Cardiac muscle cell (in vitro differentiated cells and primary cell): Measurements from ENCODE around the gene ZNF311. TPM values are rescaled to one million over a fixed set of nuclear protein-coding genes. Genes with fewer than 3 reads are reported as not detected.
"Not testable (repeated sequence)": the region's sequence is repeated elsewhere in the genome, so short reads cannot be mapped to it uniquely, and the experiment has no call there.

Source experiments
- DNase-seq, 2 donors: peaks; one replicate each; pipeline versions ENCODE4 v3.0.0 to v3.0.0-alpha.2; 2010 to 2017; ENCODE audit warnings: low read depth in 1 of 2, low spot score in 1 of 2
- H3K27ac ChIP-seq: fragments of 200-600 bp; sonication (generic); 2 replicates; pipeline ENCODE4 v1.5.1; 2016
- H3K27me3 ChIP-seq: fragments of 200-600 bp; sonication (generic); 2 replicates; pipeline ENCODE4 v1.6.0; 2016; ENCODE audit warnings: control low read depth
- H3K36me3 ChIP-seq: fragments of 200-600 bp; sonication (generic); 2 replicates; pipeline ENCODE4 v1.5.1; 2016; ENCODE audit warnings: control low read depth
- H3K4me1 ChIP-seq: fragments of 200-600 bp; sonication (generic); 2 replicates; pipeline ENCODE4 v1.8.1; 2017; ENCODE audit warnings: low read depth, mild to moderate bottlenecking, mixed run types
- H3K4me3 ChIP-seq: fragments of 200-600 bp; sonication (generic); 2 replicates; pipeline ENCODE4 v1.5.1; 2016; ENCODE audit warnings: mild to moderate bottlenecking
- H3K9me3 ChIP-seq: fragments of 200-600 bp; sonication (generic); 2 replicates; pipeline ENCODE4 v1.5.1; 2017; ENCODE audit warnings: low read depth, mild to moderate bottlenecking, control low read depth
- polyA plus RNA-seq: library from polyadenylated mRNA; unstranded; fragments of >200 nt; fragmentation: Nextera tagmentation; extraction: Ambion mirVana; gene quantifications from 2 replicates; pipeline ENCODE4 v1.2.1, GENCODE V29; 2016
- total RNA-seq: library from RNA; depleted of rRNA; stranded (reverse); fragments of >200 nt; gene quantifications from 2 replicates; pipeline ENCODE4 v1.2.3, GENCODE V29; 2016
- TF ChIP-seq, protein P1 (sequence below): IDR thresholded peaks from 2 replicates; pipeline ENCODE4 v1.5.1; 2012; ENCODE audit warnings: low read depth, mild to moderate bottlenecking, low read length

Gene ZNF311
- total and polyA plus RNA-seq, 2 experiments from 2014 or later: 0.57 to 1.8 TPM

DNA sequence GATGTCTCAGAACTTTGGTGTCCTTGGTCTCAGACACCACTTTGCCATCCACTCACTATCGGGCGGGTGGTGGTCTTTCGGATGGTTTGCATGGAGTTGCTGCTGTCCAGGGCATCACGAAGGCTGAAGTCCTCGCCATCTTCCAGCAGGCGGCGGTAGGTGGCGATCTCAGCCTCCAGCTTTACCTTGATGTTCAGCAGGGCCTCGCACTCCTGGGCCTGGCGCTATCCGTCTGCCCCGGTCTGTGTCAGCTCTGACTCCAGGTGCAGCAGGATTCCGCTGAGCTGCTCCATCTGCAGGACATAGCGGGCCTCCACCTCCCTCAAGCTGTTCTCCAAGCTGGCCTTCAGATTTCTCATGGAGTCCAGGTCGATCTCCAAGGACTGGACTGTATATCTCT lies 36.0 kb downstream of the ZNF311 start:
- no peaks in the 10 kb centered on the region for H3K36me3 ChIP-seq
- DNase-seq: no peak

DNA sequence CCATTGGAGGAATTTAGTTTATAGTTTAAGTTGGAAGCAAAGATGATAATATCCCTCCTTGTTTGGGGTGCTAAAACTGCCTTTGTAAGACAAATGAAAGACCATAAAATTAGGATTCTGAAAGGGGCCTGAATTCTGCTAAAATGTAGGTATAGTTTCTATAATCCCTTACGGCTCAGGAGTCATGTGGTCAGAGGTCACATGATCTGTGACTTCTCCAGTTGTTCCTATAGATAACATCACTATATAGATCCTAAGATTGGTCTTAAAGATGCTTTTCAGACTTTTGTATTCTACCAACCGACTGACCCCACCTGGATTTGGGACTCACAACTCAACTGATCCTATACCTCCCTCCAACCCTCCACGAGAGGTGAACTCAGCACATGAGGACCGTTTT lies 36.6 kb downstream of the ZNF311 start:
- no peaks in the 10 kb centered on the region for H3K27me3 ChIP-seq
- no peak overlapping the region for H3K27ac ChIP-seq
- H3K4me3 ChIP-seq: no peak overlapping the region
- DNase-seq: no peak
- no peaks in the 10 kb centered on the region for H3K4me1 ChIP-seq
- H3K36me3 ChIP-seq: no peaks in the 10 kb centered on the region
- TF ChIP-seq, protein P1, sequence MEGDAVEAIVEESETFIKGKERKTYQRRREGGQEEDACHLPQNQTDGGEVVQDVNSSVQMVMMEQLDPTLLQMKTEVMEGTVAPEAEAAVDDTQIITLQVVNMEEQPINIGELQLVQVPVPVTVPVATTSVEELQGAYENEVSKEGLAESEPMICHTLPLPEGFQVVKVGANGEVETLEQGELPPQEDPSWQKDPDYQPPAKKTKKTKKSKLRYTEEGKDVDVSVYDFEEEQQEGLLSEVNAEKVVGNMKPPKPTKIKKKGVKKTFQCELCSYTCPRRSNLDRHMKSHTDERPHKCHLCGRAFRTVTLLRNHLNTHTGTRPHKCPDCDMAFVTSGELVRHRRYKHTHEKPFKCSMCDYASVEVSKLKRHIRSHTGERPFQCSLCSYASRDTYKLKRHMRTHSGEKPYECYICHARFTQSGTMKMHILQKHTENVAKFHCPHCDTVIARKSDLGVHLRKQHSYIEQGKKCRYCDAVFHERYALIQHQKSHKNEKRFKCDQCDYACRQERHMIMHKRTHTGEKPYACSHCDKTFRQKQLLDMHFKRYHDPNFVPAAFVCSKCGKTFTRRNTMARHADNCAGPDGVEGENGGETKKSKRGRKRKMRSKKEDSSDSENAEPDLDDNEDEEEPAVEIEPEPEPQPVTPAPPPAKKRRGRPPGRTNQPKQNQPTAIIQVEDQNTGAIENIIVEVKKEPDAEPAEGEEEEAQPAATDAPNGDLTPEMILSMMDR: no peak
- no peaks in the 10 kb centered on the region for H3K9me3 ChIP-seq

More for the DNA sequence above, 36.0 kb downstream of the ZNF311 start:
- no peak overlapping the region for H3K4me3 ChIP-seq
- no peaks in the 10 kb centered on the region for H3K27me3 ChIP-seq
- no peak overlapping the region for H3K27ac ChIP-seq
- H3K9me3 ChIP-seq: no peaks in the 10 kb centered on the region
- TF ChIP-seq, protein P1: no peak
- H3K4me1 ChIP-seq: no peaks in the 10 kb centered on the region

GRCh38 chr6:28965706-28966105 lies 39.4 kb downstream of the ZNF311 start:
- TF ChIP-seq, protein P1: no peak
- DNase-seq: no peak
- Histone ChIP-seq H3K27me3 (no peaks in the 10 kb centered on the region), H3K36me3 (no peaks in the 10 kb centered on the region), H3K9me3 (no peaks in the 10 kb centered on the region), H3K4me1 (no peaks in the 10 kb centered on the region), H3K27ac (no peak overlapping the region), H3K4me3 (no peak overlapping the region)

DNA sequence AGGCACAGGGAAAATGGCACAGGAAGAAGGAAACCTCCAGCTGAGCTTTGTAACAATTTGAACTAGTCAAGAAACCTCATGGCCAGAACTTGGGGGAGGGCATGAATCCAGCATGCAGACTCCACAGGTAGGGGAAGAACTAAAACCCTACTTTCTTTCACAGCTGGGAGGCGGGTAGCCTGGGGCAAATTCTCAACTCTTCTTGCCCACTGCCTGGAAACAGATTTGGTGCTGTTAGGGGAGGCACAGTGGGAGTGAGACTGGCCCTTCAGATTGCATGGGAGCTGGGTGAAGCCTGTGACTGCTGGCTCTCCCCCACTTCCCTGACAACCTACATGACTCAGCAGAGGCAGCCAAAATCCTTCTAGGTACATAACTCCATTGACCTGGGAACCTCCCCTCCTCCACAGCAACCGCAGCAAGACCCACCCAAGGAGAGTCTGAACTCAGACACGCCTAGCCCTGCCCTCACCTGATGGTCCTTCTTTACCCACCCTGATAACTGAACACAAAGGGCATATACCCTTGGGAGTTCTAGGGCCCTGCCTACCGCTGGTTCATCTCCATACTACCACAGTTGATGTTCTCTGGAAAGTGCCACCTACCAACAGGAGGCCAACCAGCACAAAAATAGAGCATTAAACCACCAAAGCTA lies 44.1 kb downstream of the ZNF311 start:
- no peak for DNase-seq
- TF ChIP-seq, protein P1: no peak
- H3K27me3 ChIP-seq: no peaks in the 10 kb centered on the region
- no peak overlapping the region for H3K4me3 ChIP-seq
- H3K4me1 ChIP-seq: no peaks in the 10 kb centered on the region
- no peaks in the 10 kb centered on the region for H3K36me3 ChIP-seq
- no peak overlapping the region for H3K27ac ChIP-seq
- H3K9me3 ChIP-seq: no peaks in the 10 kb centered on the region

GRCh38 chr6:28958561-28959243 lies 46.4 kb downstream of the ZNF311 start:
- not testable (repeated sequence) for DNase-seq, H3K27me3 ChIP-seq, H3K27ac ChIP-seq, H3K36me3 ChIP-seq, H3K4me1 ChIP-seq, H3K4me3 ChIP-seq, H3K9me3 ChIP-seq

DNA sequence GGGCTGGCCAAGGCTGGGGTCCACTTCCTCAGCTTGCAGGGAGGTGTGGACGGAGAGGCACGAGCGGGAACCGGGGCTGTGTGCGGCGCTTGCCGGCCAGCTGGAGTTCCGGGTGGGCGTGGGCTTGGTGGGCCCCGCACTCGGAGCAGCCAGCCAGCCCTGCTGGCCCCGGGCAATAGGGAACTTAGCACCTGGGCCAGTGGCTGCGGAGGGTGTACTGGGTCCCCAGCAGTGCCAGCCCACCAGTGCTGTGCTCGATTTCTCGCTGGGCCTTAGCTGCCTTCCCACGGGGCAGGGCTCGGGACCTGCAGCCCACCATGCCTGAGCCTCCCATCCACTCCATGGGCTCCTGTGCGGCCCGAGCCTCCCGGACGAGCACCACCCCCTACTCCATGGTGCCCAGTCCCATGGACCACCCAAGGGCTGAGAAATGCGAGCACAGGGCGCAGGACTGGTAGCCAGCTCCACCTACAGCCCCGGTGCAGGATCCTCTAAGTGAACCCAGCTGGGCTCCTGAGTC lies 47.3 kb downstream of the ZNF311 start:
- not testable (repeated sequence) for DNase-seq, H3K4me3 ChIP-seq

More for the DNA sequence above, 47.3 kb downstream of the ZNF311 start:
- H3K36me3 ChIP-seq, H3K27ac ChIP-seq, H3K27me3 ChIP-seq, H3K9me3 ChIP-seq, H3K4me1 ChIP-seq: not testable (repeated sequence)
